Glomerular visceral epithelial cell (primary cell): ENCODE measurements around the gene C1QTNF2.

Source experiments
- DNase-seq: peaks from one replicate; pipeline ENCODE4 v3.0.0-alpha.2; 2016; ENCODE audit errors: extremely low spot score

Gene C1QTNF2

GRCh38 chr5:160305319-160305718 lies 65.1 kb downstream of the C1QTNF2 start:
- DNase-seq = no peak

- no peak for DNase-seq
These were observed 66.7 kb downstream of the C1QTNF2 start for GRCh38 chr5:160303690-160304089.

DNA sequence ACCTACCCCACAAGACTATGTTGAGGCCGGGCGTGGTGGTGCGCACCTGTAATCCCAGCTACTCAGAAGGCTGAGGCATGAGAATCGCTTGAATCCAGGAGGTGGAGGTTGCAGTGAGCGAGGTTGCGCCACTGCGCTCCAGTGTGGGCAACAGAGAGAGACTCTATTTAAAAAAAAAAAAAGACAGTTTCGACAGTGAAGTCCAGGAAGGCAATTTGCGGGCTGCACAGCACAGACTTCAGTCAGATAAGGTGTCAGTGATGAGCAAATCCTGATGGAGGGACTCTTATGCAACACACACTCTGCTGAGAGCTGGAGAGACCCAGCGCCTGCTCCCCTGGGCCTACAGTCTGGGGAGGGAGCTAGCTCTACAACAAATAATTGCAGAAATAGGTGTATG lies 72.2 kb downstream of the C1QTNF2 start:
- DNase-seq = no peak

DNA sequence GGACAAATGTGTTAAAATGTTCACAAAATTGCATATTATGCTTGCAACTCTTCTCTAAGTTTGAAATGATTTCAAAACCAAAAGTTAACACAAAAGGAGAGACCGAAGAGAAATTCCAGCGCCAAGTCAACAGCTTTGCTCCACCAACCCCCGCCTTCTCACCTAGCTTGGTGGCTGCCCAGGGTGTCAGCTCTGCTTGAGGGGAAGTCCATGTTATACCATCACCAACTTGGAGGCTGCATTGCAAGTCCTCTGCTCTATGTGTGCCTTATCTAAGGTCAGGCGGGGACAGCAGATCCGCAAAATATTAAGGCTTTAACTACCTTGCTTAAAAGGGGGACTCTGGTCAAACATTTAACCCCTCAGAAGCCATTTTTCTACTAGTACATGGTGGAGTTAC lies 72.7 kb downstream of the C1QTNF2 start:
- no peak for DNase-seq
